HG02840 (cell line): ENCODE results near the gene IZUMO4.
"Not testable (repeated sequence)": the region's sequence is repeated elsewhere in the genome, so short reads cannot be mapped to it uniquely, and the experiment has no call there.

ENCODE experiments used
- ATAC-seq: cut with Tn5 transposase; IDR thresholded peaks from one replicate; pipeline ENCODE4 v1.9.1; 2021; ENCODE audit warnings: mild to moderate bottlenecking, moderate library complexity, moderate number of reproducible peaks; ENCODE audit not compliant: unreplicated experiment, low FRiP score

Gene IZUMO4

GRCh38 chr19:2080336-2080988 lies 16.3 kb upstream of the IZUMO4 start:
- no peak for ATAC-seq

GRCh38 chr19:2081873-2082810 lies 14.6 kb upstream of the IZUMO4 start:
- no peak for ATAC-seq

GRCh38 chr19:2083174-2083854 lies 13.4 kb upstream of the IZUMO4 start:
- ATAC-seq: no peak

GRCh38 chr19:2084993-2085720 lies 11.6 kb upstream of the IZUMO4 start:
- peak; percentile 29 for ATAC-seq

DNA sequence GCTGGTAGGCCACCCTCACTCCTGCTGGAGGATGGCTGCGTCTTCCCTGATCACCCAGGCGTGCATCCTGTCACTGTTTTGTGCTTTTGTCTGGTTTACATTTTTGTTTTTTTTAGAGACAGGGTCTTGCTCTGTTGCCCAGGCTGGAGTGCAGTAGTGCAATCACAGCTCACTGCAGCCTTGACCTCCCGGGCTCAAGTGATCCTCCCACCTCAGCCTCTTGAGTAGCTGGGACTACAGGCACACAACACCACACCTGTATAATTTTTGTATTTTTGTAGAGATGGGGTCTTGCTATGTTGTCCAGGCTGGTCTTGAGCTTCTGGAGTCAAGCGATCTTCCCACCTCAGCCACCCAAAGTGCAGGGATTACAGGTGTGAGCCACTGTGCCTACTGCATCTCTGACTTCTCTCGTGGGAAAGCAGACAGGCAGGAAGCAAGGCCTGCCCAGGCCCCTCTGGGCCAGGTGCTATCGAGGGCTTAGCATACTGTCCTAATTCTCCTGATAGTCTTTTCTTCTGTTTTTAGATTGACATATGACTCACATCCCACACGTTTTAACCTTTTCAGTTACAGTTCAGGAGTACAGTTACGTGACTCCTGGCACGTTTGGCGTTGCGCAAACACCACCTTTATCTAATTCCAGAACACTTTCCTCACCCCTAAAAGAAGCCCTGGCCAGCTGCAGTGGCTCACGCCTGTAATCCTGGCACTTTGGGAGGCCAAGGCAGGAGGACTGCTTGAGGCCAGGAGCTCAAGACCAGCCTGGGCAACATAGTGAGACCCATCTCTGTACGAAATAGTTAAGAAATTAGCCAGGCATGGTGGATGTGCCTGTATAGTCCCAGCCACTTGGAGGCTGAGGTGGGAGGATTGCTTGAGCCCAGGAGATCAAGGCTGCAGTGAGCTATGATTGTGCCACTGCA lies 9.8 kb upstream of the IZUMO4 start:
- ATAC-seq: not testable (repeated sequence)

DNA sequence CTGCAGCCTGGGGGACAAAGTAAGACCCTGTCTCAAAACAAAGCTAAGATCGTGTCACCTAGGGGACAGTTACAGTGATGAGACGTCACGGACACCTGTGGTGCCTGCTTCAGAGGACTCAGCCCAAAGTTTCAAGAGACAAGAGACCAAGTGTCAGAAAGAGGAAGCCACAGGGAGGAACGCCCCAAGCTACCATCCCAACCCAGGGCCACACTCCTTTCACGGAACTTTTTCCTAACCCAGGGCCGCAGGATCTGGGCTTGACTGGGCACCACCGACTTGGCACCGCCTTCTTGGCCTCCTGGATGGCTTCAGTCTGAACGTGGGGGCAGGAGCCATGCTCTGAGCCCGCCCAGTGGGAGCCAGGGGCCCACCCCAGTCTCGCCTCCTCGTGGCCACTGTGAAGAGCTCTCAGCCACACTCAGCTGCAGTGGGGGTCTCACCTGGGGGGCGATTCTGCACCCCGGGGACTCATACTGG lies 9.1 kb upstream of the IZUMO4 start:
- ATAC-seq: no peak

DNA sequence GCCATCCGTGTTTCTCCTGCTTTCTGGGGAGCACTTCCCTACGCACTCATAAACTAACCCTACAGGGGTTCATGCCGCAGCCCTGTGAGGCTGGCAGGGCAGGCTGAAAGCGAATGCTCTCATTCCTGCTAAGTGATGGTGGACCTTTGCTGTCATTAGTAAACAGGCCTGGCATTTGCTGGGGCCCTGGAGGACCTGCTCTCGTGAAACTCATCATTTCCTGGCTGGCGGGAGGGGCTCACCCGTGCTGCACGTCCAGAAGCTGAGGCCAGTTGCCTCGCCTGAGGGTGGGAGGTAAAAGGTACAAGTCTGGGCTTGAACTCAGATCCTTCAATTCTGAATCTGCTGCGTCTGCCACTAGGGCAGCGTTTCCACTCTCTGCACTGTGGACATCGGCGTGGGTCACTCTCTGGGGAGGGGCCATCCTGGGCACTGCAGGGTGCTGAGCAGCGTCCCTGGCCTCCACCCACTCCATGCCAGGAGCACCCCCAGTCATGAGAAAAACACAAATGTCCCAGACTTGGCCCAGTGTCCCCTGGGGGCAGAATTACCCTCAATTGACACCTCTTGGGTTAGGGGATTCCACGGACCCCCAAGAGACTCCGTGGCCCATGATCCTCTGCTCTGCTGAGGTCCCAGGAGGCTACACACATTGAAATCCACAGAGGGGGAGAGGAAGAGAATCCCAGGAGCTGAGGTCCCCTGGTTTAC lies 7.6 kb upstream of the IZUMO4 start:
- ATAC-seq: no peak

- peak; percentile 3 for ATAC-seq
These were observed 7.0 kb upstream of the IZUMO4 start for GRCh38 chr19:2089727-2090053.

- ATAC-seq: not testable (repeated sequence)
These were observed 4.7 kb upstream of the IZUMO4 start for GRCh38 chr19:2091926-2092525.

DNA sequence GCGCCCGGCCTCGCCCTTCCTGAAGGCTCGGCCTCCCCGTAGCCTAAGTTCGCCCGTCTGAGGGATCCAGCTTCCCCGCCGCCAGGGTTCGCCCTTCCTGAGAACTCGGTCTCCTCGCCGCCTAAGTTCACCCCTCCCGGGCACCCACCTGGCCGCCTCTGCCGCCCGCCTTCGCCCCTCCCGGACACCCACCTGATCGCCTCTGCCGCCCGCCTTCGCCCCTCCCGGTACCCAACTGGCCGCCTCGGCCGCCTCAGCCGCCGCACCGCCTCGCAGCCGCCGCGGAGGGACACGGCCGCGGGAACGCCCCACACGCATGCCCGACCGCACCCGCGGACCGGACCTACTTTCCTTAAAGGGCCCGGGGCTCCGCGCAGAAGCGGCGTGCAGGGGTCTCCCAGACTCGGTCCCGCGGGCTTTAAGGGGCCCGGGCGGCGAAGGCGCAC lies 658 bp upstream of the IZUMO4 start, which contains the start of gene MOB3A:
Gene MOB3A (minus strand): TSS at position 293 of the 446 bp plus-strand sequence. CDS start 17,766 bp downstream, outside the sequence.
- peak; percentile 39 for ATAC-seq

DNA sequence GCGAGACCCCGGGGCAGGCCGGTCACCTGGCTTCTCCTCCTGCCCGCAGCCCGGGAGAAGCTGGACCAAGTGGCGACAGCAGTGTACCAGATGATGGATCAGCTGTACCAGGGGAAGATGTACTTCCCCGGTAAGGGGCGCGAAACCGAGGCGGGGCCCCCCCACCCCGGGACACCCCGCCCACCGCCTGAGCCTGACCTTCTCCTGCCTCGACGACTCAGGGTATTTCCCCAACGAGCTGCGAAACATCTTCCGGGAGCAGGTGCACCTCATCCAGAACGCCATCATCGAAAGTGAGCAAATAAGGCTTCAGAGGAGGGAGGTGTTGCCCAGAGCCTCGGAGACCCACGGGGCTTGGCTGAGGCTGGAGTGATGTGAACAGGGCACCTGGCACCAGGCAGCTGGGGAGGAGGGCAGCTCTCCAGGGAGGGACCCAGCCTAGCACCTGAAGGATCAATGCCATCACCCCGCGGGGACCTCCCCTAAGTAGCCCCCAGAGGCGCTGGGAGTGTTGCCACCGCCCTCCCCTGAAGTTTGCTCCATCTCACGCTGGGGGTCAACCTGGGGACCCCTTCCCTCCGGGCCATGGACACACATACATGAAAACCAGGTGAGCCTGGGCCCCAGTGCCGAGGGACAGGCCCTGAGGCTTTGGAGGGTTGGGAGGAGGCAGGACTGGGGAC lies 629 bp downstream of the IZUMO4 start:
- no peak for ATAC-seq

GRCh38 chr19:2097886-2098327 lies 1.2 kb downstream of the IZUMO4 start:
- no peak for ATAC-seq

- ATAC-seq: no peak
These were observed 2.4 kb downstream of the IZUMO4 start for GRCh38 chr19:2099054-2099501.

- no peak for ATAC-seq
These were observed 3.4 kb downstream of the IZUMO4 start for GRCh38 chr19:2099937-2100718.

DNA sequence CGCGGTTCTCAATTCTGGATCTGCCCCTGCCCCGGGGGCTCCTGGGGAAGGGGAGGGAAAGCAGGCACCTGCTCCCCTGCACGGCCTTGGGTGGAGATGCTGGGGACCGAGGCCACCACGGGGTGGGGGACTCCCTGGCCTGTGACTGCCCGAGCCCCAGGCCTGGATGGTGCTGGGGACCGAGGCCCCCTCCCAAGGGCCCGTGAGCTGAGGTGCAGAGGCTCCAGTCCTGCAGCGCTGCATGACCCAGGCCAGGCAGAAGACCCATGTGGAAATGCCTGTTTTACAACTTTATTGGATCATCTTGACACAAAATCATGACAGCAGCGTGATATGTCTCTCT lies 4.0 kb downstream of the IZUMO4 start:
- no peak for ATAC-seq

GRCh38 chr19:2101417-2102335 lies 5.0 kb downstream of the IZUMO4 start:
- no peak for ATAC-seq
